Renal cortex interstitium (tissue), 11 donors: ENCODE measurements around the gene TRAP1. TPM values are rescaled to one million over a fixed set of nuclear protein-coding genes. Genes with fewer than 3 reads are reported as not detected.
"Not testable (repeated sequence)": the region's sequence is repeated elsewhere in the genome, so short reads cannot be mapped to it uniquely, and the experiment has no call there.

ENCODE experiments used
- DNase-seq, 11 donors: peaks; one replicate each; pipeline ENCODE4 v3.0.0-alpha.2; 2013; ENCODE audit warnings: low read depth in 9 of 11, low spot score in 4 of 11; ENCODE audit errors: extremely low read depth in 1 of 11
- polyA plus RNA-seq, 3 donors: library from polyadenylated mRNA; unstranded; fragments of 120-200 nt; gene quantifications; one replicate each; pipeline ENCODE4 v1.2.1, GENCODE V29; 2013; ENCODE audit not compliant: insufficient read length in 3 of 3

TRAP1 gene
- polyA plus RNA-seq, 3 donors = 105 to 107 (median 107) TPM

DNA sequence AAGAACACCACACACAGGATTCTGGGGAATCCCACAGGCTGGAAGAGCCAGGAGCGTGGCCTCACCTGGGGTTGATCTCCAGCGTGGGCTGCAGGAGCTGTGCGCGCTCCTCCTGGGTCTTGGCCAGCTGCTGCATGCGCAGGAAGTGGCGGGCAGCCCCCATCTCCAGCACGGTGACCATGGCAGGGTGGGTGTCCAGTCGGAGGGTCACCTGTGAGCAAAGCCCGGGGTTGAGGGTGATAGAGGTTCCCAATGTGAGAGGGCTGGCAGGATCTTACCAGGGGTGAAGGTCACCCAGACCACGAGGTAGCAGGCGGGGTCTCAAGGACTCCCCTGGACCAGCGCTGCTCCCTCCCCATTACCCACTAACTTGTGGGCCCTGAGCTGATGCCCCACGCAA is 55.4 kb downstream of the TRAP1 start:
- no peak for DNase-seq

DNA sequence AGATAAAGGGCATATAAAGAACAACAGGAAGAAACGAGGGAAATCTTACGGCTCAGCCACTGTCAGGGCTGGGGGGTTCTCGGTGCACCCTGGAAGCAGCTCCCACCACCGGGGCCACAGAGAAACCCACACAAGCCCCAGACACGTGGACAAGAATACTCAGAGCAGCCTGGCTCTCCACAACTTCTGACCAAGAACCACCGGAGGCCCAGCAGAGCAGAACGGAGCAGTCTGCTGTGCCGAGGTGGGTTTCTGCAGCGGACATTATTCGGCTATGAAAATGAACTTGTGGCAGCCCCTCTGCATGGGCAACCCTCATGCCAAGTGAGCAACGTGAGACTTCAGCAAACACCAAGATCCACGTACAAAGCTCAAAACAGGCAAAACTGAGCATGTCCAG is 56.0 kb downstream of the TRAP1 start:
- DNase-seq = no peak

DNA sequence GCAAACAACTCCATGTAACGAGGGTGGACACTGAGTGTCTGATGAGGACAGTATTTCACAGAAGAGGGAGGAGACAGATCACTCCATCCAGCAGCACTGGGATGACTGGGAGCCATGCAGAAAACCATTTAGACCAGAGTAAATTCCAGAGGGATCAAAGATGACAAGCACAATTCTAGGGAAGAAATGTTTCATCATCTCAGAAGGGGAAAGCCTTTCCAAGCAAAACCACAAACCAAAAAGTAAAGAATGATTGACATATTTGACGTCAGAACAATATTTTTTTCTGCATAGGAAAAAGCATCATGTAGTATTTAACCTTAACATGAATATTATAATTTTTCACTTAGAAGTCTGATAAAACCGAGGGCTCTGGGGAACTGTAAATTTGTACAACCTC is 58.1 kb downstream of the TRAP1 start:
- no peak for DNase-seq

GRCh38 chr16:3656491-3657468 is 60.5 kb downstream of the TRAP1 start:
- DNase-seq = no peak

DNA sequence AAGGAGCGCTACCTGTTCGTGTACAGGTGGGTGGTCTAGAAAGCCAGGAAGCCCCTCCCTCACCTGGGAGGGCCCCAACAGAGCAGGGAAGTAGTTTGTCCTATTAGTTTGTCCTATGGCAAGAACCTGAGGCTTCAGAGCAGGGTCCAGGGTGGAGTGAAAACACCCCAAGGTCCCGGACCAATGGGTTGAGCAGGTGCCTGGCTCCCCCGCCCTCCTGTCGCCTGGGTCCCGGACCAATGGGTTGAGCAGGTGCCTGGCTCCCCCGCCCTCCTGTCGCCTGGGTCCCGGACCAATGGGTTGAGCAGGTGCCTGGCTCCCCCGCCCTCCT is 61.2 kb downstream of the TRAP1 start:
- DNase-seq = not testable (repeated sequence)

DNA sequence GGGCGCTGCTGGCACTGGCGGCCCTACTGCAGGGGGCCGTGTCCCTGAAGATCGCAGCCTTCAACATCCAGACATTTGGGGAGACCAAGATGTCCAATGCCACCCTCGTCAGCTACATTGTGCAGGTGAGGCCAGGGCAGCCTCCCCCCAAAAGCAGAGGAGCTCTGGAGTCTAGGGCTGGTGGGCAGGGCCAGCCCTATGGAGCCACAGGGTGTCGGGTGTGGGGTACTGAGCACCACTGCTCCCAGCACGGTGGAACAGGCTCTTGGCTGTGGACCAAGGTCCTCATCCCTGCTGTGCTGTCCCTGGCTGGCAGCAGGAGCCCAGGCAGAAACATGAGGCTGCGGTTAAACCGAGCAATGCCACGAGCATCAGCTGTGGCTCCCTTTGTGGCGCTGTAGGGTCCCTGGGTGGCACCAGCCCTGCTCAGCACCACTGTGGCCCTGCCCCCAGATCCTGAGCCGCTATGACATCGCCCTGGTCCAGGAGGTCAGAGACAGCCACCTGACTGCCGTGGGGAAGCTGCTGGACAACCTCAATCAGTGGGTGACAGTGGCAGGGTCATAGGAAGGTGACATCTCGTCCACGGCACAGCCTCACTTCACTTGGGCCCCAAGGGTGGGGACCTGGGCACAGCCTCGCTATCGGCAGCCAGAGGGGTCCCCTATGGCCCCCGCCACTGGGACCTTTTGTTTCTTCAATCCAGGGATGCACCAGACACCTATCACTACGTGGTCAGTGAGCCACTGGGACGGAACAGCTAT is 61.7 kb downstream of the TRAP1 start:
- no peak for DNase-seq

GRCh38 chr16:3655030-3655395 is 62.3 kb downstream of the TRAP1 start:
- no peak for DNase-seq

DNA sequence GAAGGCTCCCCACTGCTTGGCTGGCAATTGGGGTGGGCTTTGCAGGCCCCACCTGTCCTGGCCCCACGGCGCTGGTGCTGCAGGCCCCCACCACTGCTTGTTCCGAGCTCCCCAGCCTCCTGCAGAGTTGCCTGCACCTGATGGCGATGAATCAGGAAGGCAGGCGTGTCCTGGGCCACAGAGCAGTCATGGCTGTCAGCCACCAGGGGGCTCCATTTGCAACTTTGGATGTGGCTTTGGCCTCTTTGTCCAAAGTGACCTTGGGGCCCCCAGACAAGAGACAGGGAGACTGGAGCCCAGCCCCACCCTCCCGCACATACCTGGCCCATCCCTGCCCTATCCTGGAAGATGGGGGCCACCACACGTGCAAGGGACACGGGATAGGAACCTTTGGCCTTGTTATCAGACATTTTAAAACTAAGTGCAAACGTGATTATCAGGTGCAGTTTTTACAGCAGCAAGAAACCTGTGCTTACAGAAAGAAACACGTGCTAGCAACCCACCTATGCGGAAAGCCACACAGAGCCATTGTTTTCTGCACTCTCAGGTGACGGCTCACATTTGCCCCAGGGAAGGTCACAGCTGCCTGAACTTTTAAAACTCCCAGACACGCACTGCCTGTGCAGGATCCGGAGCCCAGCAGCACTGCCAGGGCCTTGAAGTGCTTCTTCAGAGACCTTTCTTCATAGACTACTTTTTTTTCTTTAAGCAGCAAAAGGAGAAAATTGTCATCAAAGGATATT is 62.9 kb downstream of the TRAP1 start, which contains the start of gene DNASE1:
Gene DNASE1 (plus strand): TSS at position 443 of the 743 bp plus-strand sequence. CDS start 683 bp downstream, outside the sequence.
- peak in 7 of 11 donors; percentile 39 to 56 (median 44) for DNase-seq

DNA sequence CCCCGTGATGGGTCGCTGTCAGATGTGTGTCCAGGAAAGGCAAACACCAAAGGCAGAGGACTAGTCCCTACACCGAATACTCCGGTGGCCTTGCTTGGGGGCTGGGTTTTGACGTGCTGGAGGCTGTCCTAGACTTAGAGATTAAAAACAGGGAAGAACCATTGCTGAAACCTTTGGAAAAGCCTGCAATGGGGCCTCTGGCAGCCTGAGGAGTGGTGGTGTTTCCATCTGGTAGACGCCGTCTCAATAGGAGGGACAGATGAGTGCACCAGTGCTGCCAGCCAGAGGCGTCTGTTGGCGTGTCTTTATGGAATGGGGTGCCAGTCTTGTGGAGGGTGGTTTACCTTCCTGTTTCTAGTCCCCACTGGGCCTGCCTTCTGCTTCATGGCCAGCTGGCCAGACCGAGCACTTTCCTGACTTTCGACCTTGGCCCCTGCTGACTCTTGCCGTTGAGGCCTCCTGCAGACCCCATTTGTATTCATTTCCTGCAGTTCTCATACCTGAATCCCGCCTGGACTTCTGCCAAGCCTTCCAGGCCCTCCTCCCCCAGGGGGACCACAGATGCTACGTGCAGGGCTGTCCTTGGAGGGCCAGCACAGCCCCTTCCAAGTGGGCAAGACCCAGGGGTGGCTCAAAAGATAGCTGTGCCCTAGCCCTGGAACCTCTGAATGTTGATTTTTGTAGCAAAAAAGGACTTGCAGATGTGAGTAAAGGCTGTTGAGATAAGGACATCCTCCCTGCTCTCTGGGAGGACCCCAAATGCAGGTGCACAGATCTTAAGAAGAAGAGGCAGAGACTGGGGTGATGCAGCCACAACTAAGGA is 64.7 kb downstream of the TRAP1 start:
- DNase-seq = no peak

DNA sequence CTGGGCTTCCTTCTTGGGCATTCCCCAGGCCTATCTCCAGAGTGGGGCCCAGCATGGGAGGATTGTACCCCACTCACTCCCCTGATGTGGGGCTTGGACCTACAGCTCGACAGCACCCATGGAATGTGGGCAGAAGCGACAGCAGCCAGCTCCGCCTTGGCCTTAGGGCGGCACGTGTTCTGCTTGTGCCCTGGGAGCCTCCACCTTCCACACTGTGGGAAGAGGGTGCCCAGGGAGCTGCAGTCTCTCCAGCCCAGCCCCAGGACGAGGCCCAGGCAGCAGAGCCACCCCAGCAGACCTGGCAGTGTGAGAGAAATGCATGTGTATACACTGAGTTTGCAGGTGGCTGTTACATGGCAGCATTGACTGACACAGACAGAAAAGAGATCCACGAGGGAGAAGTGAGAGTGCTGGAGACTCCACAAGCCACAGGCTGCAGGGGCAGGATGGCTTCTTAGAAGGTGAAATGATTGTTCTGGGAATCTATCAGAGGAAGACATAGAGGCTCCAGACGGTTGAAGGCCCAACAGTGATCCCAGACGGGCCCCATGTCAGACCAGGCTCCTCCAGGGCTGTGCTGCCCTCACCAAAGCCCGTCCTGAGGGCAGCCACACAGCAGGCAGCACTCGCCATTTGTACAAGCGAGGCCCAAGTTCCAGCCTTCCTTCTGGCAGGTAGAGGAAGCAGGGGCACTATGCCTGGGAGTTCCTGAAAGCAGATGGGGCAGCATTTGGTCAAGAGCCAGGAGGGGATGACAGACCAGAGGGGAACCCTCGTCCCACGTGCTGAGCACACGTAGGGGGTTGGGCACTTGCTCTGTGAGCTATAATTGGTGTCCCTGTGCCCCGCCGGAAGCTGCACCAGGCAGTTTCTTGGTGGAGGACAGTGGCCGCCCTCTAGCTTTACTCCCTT is 65.6 kb downstream of the TRAP1 start:
- no peak for DNase-seq

- DNase-seq = no peak
These were observed 66.6 kb downstream of the TRAP1 start for GRCh38 chr16:3650631-3651265.

- no peak for DNase-seq
These were observed 70.9 kb downstream of the TRAP1 start for GRCh38 chr16:3646348-3646920.

DNA sequence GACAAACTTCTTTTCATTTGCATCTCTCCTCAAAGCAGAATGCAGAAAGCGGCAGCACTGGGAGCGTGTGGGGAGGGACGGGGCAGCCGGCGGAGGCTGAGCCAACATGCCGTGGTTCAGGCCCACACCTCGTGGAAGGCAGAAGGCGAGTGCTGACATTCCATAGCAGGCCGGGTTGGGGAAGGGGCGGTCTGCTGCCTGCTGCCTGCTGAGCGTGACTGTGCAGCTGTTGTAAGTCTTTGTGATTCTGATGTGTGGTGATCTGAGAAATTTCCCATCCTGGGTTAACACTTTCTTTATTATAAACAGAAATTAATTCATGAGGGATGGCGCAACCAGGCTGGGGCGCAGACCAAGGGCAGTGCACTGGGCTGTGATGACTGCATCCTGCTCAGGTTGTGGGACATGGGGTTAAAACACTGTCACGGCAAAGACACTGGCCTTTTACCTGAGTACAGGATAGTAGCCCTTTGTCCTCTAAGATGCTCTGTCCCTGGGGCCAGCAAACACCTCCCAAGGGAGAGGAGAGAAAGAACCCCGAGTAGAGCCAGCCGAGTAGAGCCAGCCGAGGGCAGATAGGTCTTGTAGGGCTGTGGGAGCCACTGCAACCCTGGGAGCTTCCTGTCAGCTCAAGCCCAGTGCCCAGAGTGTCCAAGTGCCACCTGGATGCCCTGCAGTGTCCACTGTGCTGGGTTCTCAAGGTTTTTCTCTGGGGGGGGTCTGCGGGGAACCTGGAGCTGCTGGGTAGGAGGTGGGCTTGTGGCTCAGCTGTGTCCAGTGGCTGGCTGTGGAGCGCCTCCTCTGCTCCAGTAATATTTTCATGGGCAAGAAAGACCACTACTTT is 71.6 kb downstream of the TRAP1 start:
- DNase-seq = peak in 8 of 11 donors; percentile 44 to 69 (median 58)

DNA sequence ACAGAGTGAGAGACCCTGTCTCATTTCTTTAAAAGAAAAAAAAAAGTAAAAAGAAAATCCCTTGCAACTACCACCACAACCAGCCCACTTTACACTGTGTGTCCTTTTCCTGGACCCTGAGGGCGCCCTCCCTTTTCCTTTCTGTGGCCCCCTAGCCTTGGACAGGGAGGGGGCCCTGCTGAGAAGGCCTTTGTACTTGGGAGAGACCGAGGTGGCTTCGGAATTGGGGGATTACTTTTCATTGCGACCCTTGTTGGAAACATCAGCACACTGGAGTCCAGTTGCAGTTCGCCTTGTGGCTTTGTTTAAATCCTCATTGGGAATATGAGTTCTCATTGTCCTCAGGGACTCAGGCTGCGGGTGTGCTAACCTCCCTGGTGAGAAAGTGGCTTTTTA is 72.2 kb downstream of the TRAP1 start:
- no peak for DNase-seq

DNA sequence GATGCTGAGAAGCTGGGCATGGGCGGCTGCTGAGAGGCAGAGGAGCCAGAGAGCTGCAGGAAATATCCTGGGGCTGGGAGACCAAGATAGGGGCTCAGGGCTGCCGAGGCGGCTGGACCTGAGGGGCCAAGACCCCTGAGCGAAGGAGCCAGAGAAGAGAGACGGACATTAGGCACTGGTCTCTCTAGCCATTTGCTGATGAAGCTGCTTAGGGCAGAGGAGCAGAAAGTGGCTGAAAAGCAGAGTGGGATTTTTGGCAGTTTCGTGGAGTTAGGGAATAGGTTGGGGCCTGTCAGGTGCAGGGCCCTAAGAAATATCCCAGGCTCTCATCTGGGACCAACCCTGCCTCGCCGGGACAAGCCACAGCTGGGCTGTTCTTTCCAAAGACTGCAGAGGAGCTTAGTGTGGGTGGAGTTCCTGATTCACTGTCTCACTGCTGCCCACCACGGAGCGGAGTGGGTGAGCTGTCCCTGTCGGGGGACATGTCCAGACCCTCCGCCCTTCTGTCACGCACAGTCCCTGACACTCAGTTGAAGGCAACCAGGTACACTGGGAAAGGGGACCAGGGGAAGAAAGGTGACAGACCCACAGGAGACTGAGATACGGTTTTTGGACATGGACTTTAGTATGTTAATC is 74.1 kb downstream of the TRAP1 start:
- DNase-seq = no peak
